Heart left ventricle (tissue), 16 donors: ENCODE measurements around the gene ZNF862. TPM values are rescaled to one million over a fixed set of nuclear protein-coding genes. Genes with fewer than 3 reads are reported as not detected.

Source experiments
- ATAC-seq, 4 donors: fragments of 200-7000 bp; cut with Tn5 transposase; one replicate each; pipeline ENCODE4 v1.9.1; 2020 to 2022; ENCODE audit warnings: moderate library complexity in 4 of 4, mild to moderate bottlenecking in 3 of 4, moderate number of reproducible peaks in 1 of 4
- DNase-seq, 5 donors: peaks; one replicate each; pipeline ENCODE4 v3.0.0-alpha.2; 2020
- H3K27ac ChIP-seq, 12 donors: fragments of 200-600 bp; sonication (generic) in 4 of 12; one replicate each; pipeline versions ENCODE4 v1.5.0 to v1.8.0; 2016 to 2022; ENCODE audit warnings: mild to moderate bottlenecking in 2 of 12
- H3K27me3 ChIP-seq, 9 donors: fragments of 200-600 bp; sonication (generic) in 2 of 9; one replicate each; pipeline versions ENCODE4 v1.5.1 to v1.8.0; 2016 to 2022; ENCODE audit warnings: mild to moderate bottlenecking in 3 of 9
- H3K36me3 ChIP-seq, 9 donors: fragments of 200-600 bp; sonication (generic) in 2 of 9; one replicate each; pipeline versions ENCODE4 v1.5.0 to v1.8.0; 2018 to 2022; ENCODE audit warnings: mild to moderate bottlenecking in 2 of 9
- H3K4me1 ChIP-seq, 12 donors: fragments of 200-600 bp; sonication (generic) in 4 of 12; one replicate each; pipeline versions ENCODE4 v1.5.0 to v1.8.0; 2016 to 2022; ENCODE audit warnings: mild to moderate bottlenecking in 3 of 12
- H3K4me3 ChIP-seq, 12 donors: fragments of 200-600 bp; sonication (generic) in 4 of 12; one replicate each; pipeline versions ENCODE4 v1.5.0 to v1.8.0; 2017 to 2022; ENCODE audit warnings: mild to moderate bottlenecking in 9 of 12, moderate library complexity in 4 of 12
- H3K9me3 ChIP-seq, 12 donors: fragments of 200-600 bp; sonication (generic) in 4 of 12; one replicate each; pipeline versions ENCODE4 v1.5.0 to v1.8.0; 2016 to 2022; ENCODE audit warnings: mild to moderate bottlenecking in 1 of 12
- POLR2A ChIP-seq, 2 donors: fragments of 450-650 bp; IDR thresholded peaks; one replicate each; pipeline ENCODE4 v1.6.1; 2017; ENCODE audit warnings: antibody characterized with exemption in 2 of 2, mild to moderate bottlenecking in 2 of 2, moderate library complexity in 2 of 2
- WGBS, 4 donors: extraction: QIAGEN DNeasy Blood & Tissue Kit in 2 of 4; methylation state at CpG; one replicate each; pipeline versions ENCODE4 v1.1.5 to v1.1.7; 2013 to 2018; 5-methylcytosine and 5-hydroxymethylcytosine counted together
- intact Hi-C, 10 donors: fragments of 100-400 bp; cut with DNase I; formaldehyde crosslinking; loops; one replicate each; pipeline versions ENCODE4 v1.11.1 to v1.14.2; 2022
- polyA plus RNA-seq, 2 donors: library from polyadenylated mRNA; stranded (reverse); fragments of 200-250 nt; gene quantifications; one replicate each; pipeline ENCODE4 v1.2.3, GENCODE V29; 2013
- total RNA-seq, 9 donors: library from RNA; depleted of rRNA in 2 of 9; stranded (reverse); fragments of >200 nt in 2 of 9; fragmentation: NEBNext Ultra II Directional in 3 of 9; extraction: Animal tissue kit (Norgen Biotek cat#: 25700) in 3 of 9; gene quantifications; one replicate each; pipeline versions ENCODE4 v1.1.0 to v1.2.4, GENCODE V29; 2016 to 2023
- TF ChIP-seq, protein P1 (sequence below), 12 donors: fragments of 200-600 bp; sonication (generic) in 4 of 12; IDR thresholded peaks; one replicate each; pipeline versions ENCODE4 v1.5.0 to v1.8.0; 2018 to 2022; ENCODE audit warnings: antibody characterized with exemption in 12 of 12, mild to moderate bottlenecking in 5 of 12
- donor health status: ischemic (EF 13 %, LVEDD 7.1; RV severe dilation, severe dysfunction).
- donor health status: healthy with polysubstance abuse.
- donor health status: DM: no; HTN: yes; CAD: no.
- donor health status: DM: no; HTN: no; CAD: no.
- donor health status: ischemic (EF 25% LVEDD 6.9; RV normal size, moderate dysfunction).
- donor health status: ischemic (EF 25% LVEDD 5.7; RV mildly dilated, moderate dysfunction).
- donor health status: healthy.
- donor health status: DM: yes; HTN: yes; CAD: no.
- donor health status: ischemic (EF 35%, LVEDD 5.7; RV mildly dilated, moderate dysfunction).
- donor health status: nonischemic (EF 11% LVEDD 7.7; RV severe dilation, severe dysfunction).
- donor health status: DM: yes; HTN: yes; CAD: no.
- donor health status: PGD.
- donor health status: ischemic (EF 29% LVEDD 5.4; RV normal size, mild dysfunction).
- donor health status: nonischemic (EF 23%, LVEDD 6.1; RV moderate dilation, normal function).

ZNF862 gene
- total and polyA plus RNA-seq, 11 donors, result 6.9 to 18.1 (median 9.1) TPM

DNA sequence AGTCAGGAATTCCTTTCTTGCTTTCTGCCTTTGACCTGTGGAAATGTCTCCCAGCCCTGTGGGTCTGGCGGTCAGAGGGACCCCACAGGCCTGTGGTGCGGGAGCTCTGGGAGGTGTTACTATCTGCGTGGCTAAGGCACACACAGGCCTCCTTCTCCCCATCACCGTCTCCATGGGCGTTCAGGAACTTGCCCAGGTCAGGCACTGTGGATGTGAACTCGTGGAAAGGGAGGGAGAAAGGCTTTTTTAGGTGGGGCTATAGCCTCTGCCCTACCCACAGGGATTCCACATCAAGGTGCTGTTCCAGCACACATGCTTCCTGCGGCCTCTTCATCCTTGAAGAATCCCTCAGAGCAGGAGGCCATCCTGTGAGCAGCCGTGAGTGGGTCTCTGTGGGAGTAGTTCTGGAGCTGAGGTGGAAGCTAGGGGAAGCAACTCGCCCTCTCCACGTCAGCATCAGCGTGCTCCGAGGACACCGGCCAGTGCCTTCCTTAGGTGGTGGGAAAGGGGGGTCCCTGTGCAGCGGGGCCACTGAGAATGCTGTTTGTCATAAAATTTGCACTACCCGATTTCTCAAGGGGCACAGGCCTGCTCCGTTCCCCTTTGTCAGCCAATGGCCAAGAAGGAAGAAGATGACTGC lies 28.1 kb downstream of the ZNF862 start:
- H3K27ac ChIP-seq, result peak overlapping the region in 1 of 12 donors; percentile 81
- DNase-seq, result no peak
- 82 to 91% (median 90%) methylated on average over 16 of the region's 16 CpGs for WGBS, 4 donors
- intact Hi-C loops, result no loop called here
- no peak overlapping the region for H3K4me3 ChIP-seq
- peaks cover 0 to 46% (median 2%) of the 10 kb centered on the region in 12 donors for H3K4me1 ChIP-seq
- TF ChIP-seq, protein P1, sequence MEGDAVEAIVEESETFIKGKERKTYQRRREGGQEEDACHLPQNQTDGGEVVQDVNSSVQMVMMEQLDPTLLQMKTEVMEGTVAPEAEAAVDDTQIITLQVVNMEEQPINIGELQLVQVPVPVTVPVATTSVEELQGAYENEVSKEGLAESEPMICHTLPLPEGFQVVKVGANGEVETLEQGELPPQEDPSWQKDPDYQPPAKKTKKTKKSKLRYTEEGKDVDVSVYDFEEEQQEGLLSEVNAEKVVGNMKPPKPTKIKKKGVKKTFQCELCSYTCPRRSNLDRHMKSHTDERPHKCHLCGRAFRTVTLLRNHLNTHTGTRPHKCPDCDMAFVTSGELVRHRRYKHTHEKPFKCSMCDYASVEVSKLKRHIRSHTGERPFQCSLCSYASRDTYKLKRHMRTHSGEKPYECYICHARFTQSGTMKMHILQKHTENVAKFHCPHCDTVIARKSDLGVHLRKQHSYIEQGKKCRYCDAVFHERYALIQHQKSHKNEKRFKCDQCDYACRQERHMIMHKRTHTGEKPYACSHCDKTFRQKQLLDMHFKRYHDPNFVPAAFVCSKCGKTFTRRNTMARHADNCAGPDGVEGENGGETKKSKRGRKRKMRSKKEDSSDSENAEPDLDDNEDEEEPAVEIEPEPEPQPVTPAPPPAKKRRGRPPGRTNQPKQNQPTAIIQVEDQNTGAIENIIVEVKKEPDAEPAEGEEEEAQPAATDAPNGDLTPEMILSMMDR (IDR thresholded peaks at IDR 0.05), result no peak
- no peak for TF ChIP-seq POLR2A (IDR thresholded peaks at IDR 0.05)
- H3K9me3 ChIP-seq, result no peaks in the 10 kb centered on the region
- H3K36me3 ChIP-seq, result peaks cover 0 to 54% (median 40%) of the 10 kb centered on the region in 9 donors
- no peak for ATAC-seq
- H3K27me3 ChIP-seq, result no peaks in the 10 kb centered on the region

DNA sequence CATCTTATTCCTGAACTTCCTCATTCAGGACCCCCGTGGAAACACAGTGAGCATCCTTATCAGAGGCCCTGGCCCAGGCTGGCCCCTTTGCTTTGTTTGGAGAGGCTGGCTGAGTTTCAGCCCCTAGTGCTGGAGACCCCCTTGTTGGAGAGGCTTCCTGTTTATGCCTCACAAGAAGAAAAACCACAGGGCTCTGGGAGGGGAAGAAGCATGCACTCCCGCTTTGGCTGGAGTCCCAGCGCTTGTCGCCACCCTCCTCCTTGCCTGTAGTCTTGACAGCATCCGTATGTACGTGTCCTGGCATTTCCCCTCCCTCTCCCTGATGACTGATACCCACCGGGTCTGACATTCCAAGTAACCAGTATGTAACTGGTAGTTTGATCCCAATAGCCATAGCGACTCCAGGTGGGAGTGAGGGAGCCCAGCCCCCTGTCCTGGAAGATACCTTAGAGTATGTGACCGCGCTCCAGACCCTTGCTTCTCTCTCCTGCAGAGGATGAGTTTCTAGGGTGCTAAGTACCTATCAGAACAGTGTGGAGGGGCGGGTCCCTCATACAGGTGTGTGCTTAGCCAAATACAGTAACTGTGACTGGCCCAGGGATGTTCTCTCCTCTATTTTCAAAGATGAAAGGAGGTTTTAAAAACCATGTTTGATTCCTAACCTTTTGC lies 28.7 kb downstream of the ZNF862 start:
- 35 to 66% (median 50%) methylated on average over 8 to 11 of the region's 11 CpGs for WGBS, 4 donors
- Histone ChIP-seq H3K4me1 (peaks cover 0 to 46% (median 2%) of the 10 kb centered on the region in 12 donors), H3K36me3 (peaks cover 0 to 48% (median 35%) of the 10 kb centered on the region in 9 donors), H3K9me3 (no peaks in the 10 kb centered on the region), H3K27ac (peak overlapping the region in 1 of 12 donors; percentile 81), H3K4me3 (no peak overlapping the region), H3K27me3 (no peaks in the 10 kb centered on the region)
- TF ChIP-seq, protein P1 (IDR thresholded peaks at IDR 0.05), result no peak
- no peak for TF ChIP-seq POLR2A (IDR thresholded peaks at IDR 0.05)
- intact Hi-C loops, result no loop called here
- ATAC-seq (peak in 1 of 4 donors; percentile 29), DNase-seq (no peak)

DNA sequence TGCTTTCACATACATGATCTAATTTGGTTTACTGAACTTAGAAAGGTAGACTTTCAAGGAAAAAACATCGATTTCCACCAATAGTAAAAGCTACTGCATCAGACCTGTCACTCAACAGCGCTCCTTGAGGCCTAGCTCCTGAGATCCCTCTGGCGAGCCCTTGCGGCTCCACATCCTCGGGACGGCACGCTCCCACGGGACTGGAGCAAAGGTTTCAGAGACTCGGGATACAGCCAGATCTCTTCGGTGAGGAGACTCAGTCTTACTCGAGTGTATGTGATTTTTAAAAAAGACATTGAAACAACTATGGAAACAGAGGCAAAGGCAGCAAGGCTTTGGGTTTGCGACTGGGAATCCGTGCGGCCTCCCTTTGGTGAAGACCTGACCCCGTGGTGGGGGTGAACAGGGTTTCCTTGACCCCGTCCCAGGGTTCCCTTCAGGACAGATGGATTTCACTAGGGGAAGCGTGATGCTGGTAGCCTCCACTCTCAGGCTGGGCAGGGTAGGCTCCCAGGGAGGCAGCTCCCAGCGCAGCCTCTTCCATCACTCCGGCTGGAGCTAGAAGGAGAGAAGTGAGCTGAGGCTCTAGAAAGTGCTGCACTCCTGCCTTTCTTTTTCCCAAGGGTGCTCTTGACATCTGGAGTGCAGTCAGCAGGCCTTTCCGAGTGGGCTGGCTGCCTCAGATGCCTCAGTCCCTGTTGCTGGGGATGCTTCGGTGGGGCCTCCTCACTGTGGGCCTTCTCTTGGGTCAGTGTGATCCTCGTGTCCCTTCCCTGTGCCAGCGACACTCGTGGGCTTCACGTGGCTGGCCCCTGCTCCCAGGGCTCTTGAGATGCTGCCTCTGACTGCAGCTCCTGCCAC lies 29.8 kb downstream of the ZNF862 start:
- Histone ChIP-seq H3K9me3 (no peaks in the 10 kb centered on the region), H3K27ac (peak overlapping the region in 1 of 12 donors; percentile 81), H3K4me3 (no peak overlapping the region), H3K36me3 (peaks cover 0 to 37% (median 24%) of the 10 kb centered on the region in 9 donors), H3K27me3 (no peaks in the 10 kb centered on the region), H3K4me1 (peaks cover 0 to 57% (median 11%) of the 10 kb centered on the region in 12 donors)
- intact Hi-C loops, result no loop called here
- DNase-seq, result peak in 2 of 5 donors; percentile 23 to 54
- WGBS, 4 donors, result 75 to 79% (median 77%) methylated on average over 23 to 25 of the region's 25 CpGs
- ATAC-seq, result no peak
- TF ChIP-seq, protein P1 (IDR thresholded peaks at IDR 0.05), result no peak
- TF ChIP-seq POLR2A (IDR thresholded peaks at IDR 0.05), result no peak
